ENCODE data around the gene LGMN. TPM values are rescaled to one million over a fixed set of nuclear protein-coding genes. Genes with fewer than 3 reads are reported as not detected.
A peak's percentile ranks its signal among the peaks of the same experiment; 100 is the strongest.

Gene LGMN
- polyA plus RNA-seq, 3 donors, result 1.7 to 3.3 (median 2.9) TPM

DNA sequence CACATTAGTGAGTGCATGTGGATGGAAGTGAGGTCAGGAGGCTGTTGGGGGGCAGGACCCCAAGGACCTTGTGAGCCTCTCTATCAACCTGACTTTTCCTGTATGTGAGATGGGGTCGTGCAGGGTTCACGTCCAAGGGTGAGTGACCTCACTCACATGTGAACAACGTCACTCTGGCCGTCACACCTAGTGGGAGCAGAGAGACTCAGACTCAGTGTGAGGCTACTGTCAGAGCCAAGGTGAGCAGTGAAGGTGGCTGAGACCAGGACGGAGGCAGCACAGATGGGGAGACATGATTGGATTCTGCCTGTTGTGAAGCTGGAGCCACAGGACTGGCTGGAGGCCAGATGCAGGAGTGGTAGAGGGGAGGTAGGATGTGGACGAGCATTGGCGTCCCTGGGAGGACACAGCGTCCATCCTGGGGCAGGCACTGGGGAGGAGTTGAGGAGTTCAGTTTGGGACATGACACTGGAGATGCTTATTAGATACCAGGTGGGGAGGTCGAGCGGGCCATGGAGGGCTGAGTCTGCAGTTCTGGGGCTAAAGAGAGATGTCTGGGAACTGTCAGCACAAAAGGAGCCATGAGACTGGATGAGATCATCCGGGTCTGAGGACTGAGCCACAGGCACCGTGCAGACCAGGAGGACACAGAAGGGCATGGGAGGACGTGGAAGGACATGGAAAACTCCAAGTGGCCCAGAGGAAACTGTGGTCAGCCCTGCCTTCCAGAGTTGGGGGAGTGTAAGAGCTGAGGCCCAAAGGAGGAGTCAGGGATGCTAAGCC, 92.8 kb downstream of the LGMN start:
- Mint-ChIP-seq H3K27ac (peak overlapping the region; percentile 100), H3K27me3 (ENCODE audit: low read depth in 3 of 3) (peaks cover 0 to 2% (median 0%) of the 10 kb centered on the region in 3 donors), H3K4me1 (peaks cover 71% of the 10 kb centered on the region), H3K36me3 (peaks cover 67 to 79% of the 10 kb centered on the region in 2 donors), H3K4me3 (peak overlapping the region; percentile 100), H3K9me3 (peaks cover 0 to 5% (median 0%) of the 10 kb centered on the region in 7 donors)
- Histone ChIP-seq H3K79me2 (ENCODE audit: insufficient read depth, low read length) (peaks cover 91% of the 10 kb centered on the region), H3K9me3 (replicated peaks in 1 of 2; ENCODE audit: control insufficient read depth in 1 of 2, insufficient read depth in 1 of 2, low read length in 2 of 2) (no peaks in the 10 kb centered on the region), H3K4me2 (replicated peaks; ENCODE audit: extremely low read depth, low read length, poor library complexity, severe bottlenecking) (peak overlapping the region; percentile 89), H3K4me3 (replicated peaks in 1 of 3; ENCODE audit: low read depth in 2 of 3, low read length in 3 of 3) (peak overlapping the region; percentile 89 to 96 (median 96)), H3K36me3 (replicated peaks in 1 of 2; ENCODE audit: control insufficient read depth in 1 of 2, insufficient read depth in 2 of 2, low read length in 2 of 2) (peaks cover 37 to 55% of the 10 kb centered on the region in 2 donors), H2AFZ (ENCODE audit: insufficient read depth, low read depth, low read length, poor library complexity, severe bottlenecking) (no peak overlapping the region), H3K27me3 (ENCODE audit: control insufficient read depth in 2 of 2, insufficient read depth in 2 of 2, low read length in 2 of 2) (no peaks in the 10 kb centered on the region), H4K20me1 (ENCODE audit: insufficient read depth, low read length) (peaks cover 73% of the 10 kb centered on the region), H3K27ac (ENCODE audit: low read depth in 1 of 2, low read length in 2 of 2) (peak overlapping the region; percentile 90 to 98), H3K9ac (ENCODE audit: insufficient read depth, low read length, poor library complexity, severe bottlenecking) (peak overlapping the region; percentile 91), H3K4me1 (ENCODE audit: control insufficient read depth in 1 of 2, insufficient read depth in 2 of 2, low read length in 2 of 2) (peaks cover 72 to 82% of the 10 kb centered on the region in 2 donors)
- intact Hi-C loops (cut with micrococcal nuclease), result loop anchor here (2.0 to 10.0 kb wide), 3 partner anchors 69 to 141 kb away; partner anchors contain the start of gene RIN3 (in 1 of the 2)
- 30% methylated on average over 9 of the region's 13 CpGs for WGBS (ENCODE audit: insufficient coverage)
- TF ChIP-seq, protein P1, sequence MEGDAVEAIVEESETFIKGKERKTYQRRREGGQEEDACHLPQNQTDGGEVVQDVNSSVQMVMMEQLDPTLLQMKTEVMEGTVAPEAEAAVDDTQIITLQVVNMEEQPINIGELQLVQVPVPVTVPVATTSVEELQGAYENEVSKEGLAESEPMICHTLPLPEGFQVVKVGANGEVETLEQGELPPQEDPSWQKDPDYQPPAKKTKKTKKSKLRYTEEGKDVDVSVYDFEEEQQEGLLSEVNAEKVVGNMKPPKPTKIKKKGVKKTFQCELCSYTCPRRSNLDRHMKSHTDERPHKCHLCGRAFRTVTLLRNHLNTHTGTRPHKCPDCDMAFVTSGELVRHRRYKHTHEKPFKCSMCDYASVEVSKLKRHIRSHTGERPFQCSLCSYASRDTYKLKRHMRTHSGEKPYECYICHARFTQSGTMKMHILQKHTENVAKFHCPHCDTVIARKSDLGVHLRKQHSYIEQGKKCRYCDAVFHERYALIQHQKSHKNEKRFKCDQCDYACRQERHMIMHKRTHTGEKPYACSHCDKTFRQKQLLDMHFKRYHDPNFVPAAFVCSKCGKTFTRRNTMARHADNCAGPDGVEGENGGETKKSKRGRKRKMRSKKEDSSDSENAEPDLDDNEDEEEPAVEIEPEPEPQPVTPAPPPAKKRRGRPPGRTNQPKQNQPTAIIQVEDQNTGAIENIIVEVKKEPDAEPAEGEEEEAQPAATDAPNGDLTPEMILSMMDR (IDR thresholded peaks at IDR 0.05), result no peak
- DNase-seq, result peak; percentile 38 to 62 (median 60)

DNA sequence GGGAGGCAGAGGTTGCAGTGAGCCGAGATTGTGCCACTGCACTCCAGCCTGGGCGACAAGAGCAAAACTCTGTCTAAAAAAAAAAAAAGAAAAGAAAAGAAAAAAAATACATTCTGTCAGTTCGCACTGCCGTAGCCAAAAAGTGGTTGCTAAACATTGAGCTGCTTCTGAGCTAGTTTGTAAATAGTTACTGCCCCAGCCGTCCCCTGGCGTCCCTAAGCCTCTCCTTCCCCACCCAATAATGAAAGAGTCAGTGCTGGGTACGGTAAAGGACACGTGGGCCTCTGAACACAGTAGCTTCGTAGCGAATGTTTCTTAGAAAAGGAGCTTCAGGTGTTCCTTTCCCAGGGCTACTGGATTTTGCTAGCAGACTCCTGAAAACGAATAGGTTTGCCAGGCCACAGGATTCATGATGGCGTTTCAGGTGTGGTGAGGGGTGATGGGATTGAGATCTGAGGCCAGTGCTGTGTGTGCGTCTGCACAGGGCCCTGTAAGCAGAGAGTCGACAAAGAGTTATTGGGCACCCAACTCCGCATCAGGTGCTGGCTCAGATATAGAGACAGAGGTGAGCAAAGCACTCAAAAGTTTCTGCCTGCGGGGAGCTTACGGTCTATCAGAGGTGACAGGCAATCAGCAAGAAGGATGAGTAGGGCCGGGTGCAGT, 94.1 kb downstream of the LGMN start:
- Mint-ChIP-seq H3K27ac (peak overlapping the region; percentile 100), H3K4me3 (peak overlapping the region; percentile 100), H3K9me3 (peaks cover 0 to 3% (median 0%) of the 10 kb centered on the region in 7 donors), H3K36me3 (peaks cover 56 to 75% of the 10 kb centered on the region in 2 donors), H3K4me1 (peaks cover 71% of the 10 kb centered on the region), H3K27me3 (ENCODE audit: low read depth in 3 of 3) (peaks cover 0 to 3% (median 2%) of the 10 kb centered on the region in 3 donors)
- H3K4me2 ChIP-seq (replicated peaks; ENCODE audit: extremely low read depth, low read length, poor library complexity, severe bottlenecking), result peak overlapping the region; percentile 89
- H3K9ac ChIP-seq (ENCODE audit: insufficient read depth, low read length, poor library complexity, severe bottlenecking), result peak overlapping the region; percentile 91
- H3K4me3 ChIP-seq (replicated peaks in 1 of 3; ENCODE audit: low read depth in 2 of 3, low read length in 3 of 3), result peak overlapping the region; percentile 89 to 96 (median 96)
- H3K4me1 ChIP-seq (ENCODE audit: control insufficient read depth in 1 of 2, insufficient read depth in 2 of 2, low read length in 2 of 2), result peaks cover 72 to 82% of the 10 kb centered on the region in 2 donors
- 12% methylated on average over 12 of the region's 18 CpGs for WGBS (ENCODE audit: insufficient coverage)
- H3K9me3 ChIP-seq (replicated peaks in 1 of 2; ENCODE audit: control insufficient read depth in 1 of 2, insufficient read depth in 1 of 2, low read length in 2 of 2), result no peaks in the 10 kb centered on the region
- H2AFZ ChIP-seq (ENCODE audit: insufficient read depth, low read depth, low read length, poor library complexity, severe bottlenecking), result no peak overlapping the region
- H3K27me3 ChIP-seq (ENCODE audit: control insufficient read depth in 2 of 2, insufficient read depth in 2 of 2, low read length in 2 of 2), result no peaks in the 10 kb centered on the region
- peaks cover 62% of the 10 kb centered on the region for H4K20me1 ChIP-seq (ENCODE audit: insufficient read depth, low read length)
- H3K27ac ChIP-seq (ENCODE audit: low read depth in 1 of 2, low read length in 2 of 2), result peak overlapping the region; percentile 90 to 98
- peaks cover 27 to 45% of the 10 kb centered on the region in 2 donors for H3K36me3 ChIP-seq (replicated peaks in 1 of 2; ENCODE audit: control insufficient read depth in 1 of 2, insufficient read depth in 2 of 2, low read length in 2 of 2)
- DNase-seq, result no peak
- H3K79me2 ChIP-seq (ENCODE audit: insufficient read depth, low read length), result peaks cover 86% of the 10 kb centered on the region
- intact Hi-C loops (cut with micrococcal nuclease), result loop anchor here (5.0 to 10.0 kb wide), 4 partner anchors 70 to 257 kb away; partner anchors contain the start of gene RIN3 (in 1 of the 2)
- TF ChIP-seq, protein P1 (IDR thresholded peaks at IDR 0.05), result no peak
